Neural cell (in vitro differentiated cells): ENCODE measurements around the gene BIRC7. TPM values are rescaled to one million over a fixed set of nuclear protein-coding genes. Genes with fewer than 3 reads are reported as not detected.

Experiments
- H2AFZ ChIP-seq: fragments of 200-600, 300-800 bp; sonication (generic), shearing (Covaris generic); 2 replicates; pipeline ENCODE4 v1.6.0; 2014; ENCODE audit warnings: low read depth, mild to moderate bottlenecking, antibody characterized with exemption, low read length, moderate library complexity
- H3F3A ChIP-seq: fragments of 200-600 bp; shearing (Covaris generic); 2 replicates; pipeline ENCODE4 v1.6.1; 2016; ENCODE audit warnings: mild to moderate bottlenecking, moderate library complexity, mixed read lengths, antibody characterized with exemption, low read length; ENCODE audit not compliant: insufficient read depth, poor library complexity, severe bottlenecking
- H3K27ac ChIP-seq: fragments of 200-600, 300-800 bp; sonication (generic), shearing (Covaris generic); 2 replicates; pipeline ENCODE4 v1.5.1; 2014; ENCODE audit warnings: mild to moderate bottlenecking, low read length, moderate library complexity
- H3K27me3 ChIP-seq: fragments of 300-800, 200-600 bp; sonication (generic), shearing (Covaris generic); 2 replicates; pipeline ENCODE4 v1.6.0; 2014; ENCODE audit warnings: mild to moderate bottlenecking, low read depth, low read length, moderate library complexity; ENCODE audit not compliant: insufficient read depth
- H3K36me3 ChIP-seq: fragments of 300-800, 200-600 bp; sonication (generic), shearing (Covaris generic); 2 replicates; pipeline ENCODE4 v1.5.1; 2014; ENCODE audit warnings: mild to moderate bottlenecking, antibody characterized with exemption, low read length, moderate library complexity; ENCODE audit not compliant: insufficient read depth
- H3K4me2 ChIP-seq: fragments of 300-800, 200-600 bp; sonication (generic), shearing (Covaris generic); 2 replicates; pipeline ENCODE4 v1.6.0; 2014; ENCODE audit warnings: mild to moderate bottlenecking, low read length
- H3K4me3 ChIP-seq: fragments of 300-800, 200-600 bp; sonication (generic), shearing (Covaris generic); 2 replicates; pipeline ENCODE4 v1.5.1; 2014; ENCODE audit warnings: mild to moderate bottlenecking, low read length, moderate library complexity
- H3K79me2 ChIP-seq: fragments of 200-600 bp; shearing (Covaris generic); replicated peaks from 2 replicates; pipeline ENCODE4 v1.6.0; 2014; ENCODE audit warnings: mild to moderate bottlenecking, low read length, moderate library complexity; ENCODE audit not compliant: insufficient read depth
- H3K9ac ChIP-seq: fragments of 300-800, 200-600 bp; sonication (generic), shearing (Covaris generic); 2 replicates; pipeline ENCODE4 v1.6.1; 2016; ENCODE audit warnings: mild to moderate bottlenecking, low read length, mixed read lengths
- H3K9me2 ChIP-seq: fragments of 200-600 bp; shearing (Covaris generic); 2 replicates; pipeline ENCODE4 v1.6.1; 2016; ENCODE audit warnings: mild to moderate bottlenecking, low read length, mixed read lengths; ENCODE audit not compliant: insufficient read depth
- H3K9me3 ChIP-seq: fragments of 200-600, 300-800 bp; sonication (generic), shearing (Covaris generic); 2 replicates; pipeline ENCODE4 v1.6.1; 2016; ENCODE audit warnings: mild to moderate bottlenecking, mixed run types, low read length, moderate library complexity, mixed read lengths
- H4K20me1 ChIP-seq: fragments of 200-600 bp; shearing (Covaris generic); 2 replicates; pipeline ENCODE4 v1.6.1; 2016; ENCODE audit warnings: mild to moderate bottlenecking, mixed run types; ENCODE audit not compliant: insufficient read depth
- EP300 ChIP-seq: fragments of 450-650 bp; conservative IDR thresholded peaks from 2 replicates; pipeline ENCODE4 v1.6.1; 2014; ENCODE audit warnings: antibody characterized with exemption, mild to moderate bottlenecking, moderate library complexity; ENCODE audit not compliant: poor library complexity, severe bottlenecking
- EZH2 ChIP-seq: fragments of 200-600, 300-800 bp; shearing (Covaris generic), sonication (generic); IDR thresholded peaks from 2 replicates; pipeline ENCODE4 v1.6.1; 2014; ENCODE audit warnings: antibody characterized with exemption, low read length, borderline replicate concordance, mild to moderate bottlenecking; ENCODE audit not compliant: insufficient read depth, poor library complexity, severe bottlenecking
- MXI1 ChIP-seq: fragments of 450-650 bp; conservative IDR thresholded peaks from 2 replicates; pipeline ENCODE4 v1.6.1; 2014; ENCODE audit warnings: antibody characterized with exemption, mild to moderate bottlenecking; ENCODE audit not compliant: poor library complexity, severe bottlenecking
- POLR2AphosphoS5 ChIP-seq: IDR thresholded peaks from 2 replicates; pipeline ENCODE4 v1.6.1; 2012
- RAD21 ChIP-seq: fragments of 450-650 bp; conservative IDR thresholded peaks from 2 replicates; pipeline ENCODE4 v1.6.1; 2014; ENCODE audit warnings: antibody characterized with exemption, mild to moderate bottlenecking, moderate library complexity
- REST ChIP-seq: IDR thresholded peaks from 2 replicates; pipeline ENCODE4 v1.6.1; 2012; ENCODE audit warnings: borderline replicate concordance
- SMC3 ChIP-seq: fragments of 450-650 bp; conservative IDR thresholded peaks from 2 replicates; pipeline ENCODE4 v1.6.1; 2014; ENCODE audit warnings: antibody characterized with exemption, mild to moderate bottlenecking, moderate library complexity; ENCODE audit not compliant: poor library complexity
- TAF1 ChIP-seq: IDR thresholded peaks from 2 replicates; pipeline ENCODE4 v1.6.1; 2012; ENCODE audit warnings: low read depth
- polyA plus RNA-seq: library from polyadenylated mRNA; depleted of rRNA; stranded (reverse); fragments of >200 nt; gene quantifications from 2 replicates; pipeline ENCODE4 v1.2.3, GENCODE V29; 2014
- TF ChIP-seq, protein P1 (sequence below): fragments of 450-650 bp; IDR thresholded peaks from 2 replicates; pipeline ENCODE4 v1.5.1; 2014; ENCODE audit warnings: antibody characterized with exemption, mild to moderate bottlenecking, moderate library complexity; ENCODE audit not compliant: poor library complexity, severe bottlenecking

BIRC7 gene
- polyA plus RNA-seq, 1 donor from 2014 or later, result not detected

- TF ChIP-seq REST, result no peak
Measured at GRCh38 chr20:63238031-63238430, 2.3 kb downstream of the BIRC7 start (continued).

DNA sequence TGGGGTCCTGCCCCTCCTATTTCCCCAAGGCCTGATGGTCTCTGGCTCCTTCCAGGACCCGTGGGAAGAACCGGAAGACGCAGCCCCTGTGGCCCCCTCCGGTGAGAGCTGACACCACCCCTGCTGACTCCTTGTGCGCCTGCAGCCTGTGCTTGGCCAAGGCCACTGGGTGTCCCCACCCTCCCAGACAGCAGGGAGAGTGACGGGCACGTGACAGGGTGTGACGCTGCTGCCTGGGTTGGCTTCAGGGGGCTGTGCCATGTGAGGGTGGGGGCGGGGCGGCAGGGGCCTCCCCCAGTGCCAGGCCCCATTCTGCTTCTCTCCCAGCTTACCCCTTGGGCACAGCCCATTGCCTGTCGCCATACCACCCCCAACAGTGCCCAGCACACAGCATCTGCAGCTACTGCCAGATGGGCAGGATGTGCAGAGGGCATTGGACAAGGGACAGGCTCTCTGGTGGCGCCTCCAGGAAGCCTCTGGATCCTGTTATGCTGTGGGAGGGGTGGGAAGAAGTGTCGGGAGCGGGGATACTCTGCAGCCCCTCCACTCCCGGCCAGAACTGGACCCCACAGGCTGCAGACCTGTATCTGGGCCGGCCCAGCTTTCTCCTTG, 2.9 kb downstream of the BIRC7 start:
- H4K20me1 ChIP-seq, result no peaks in the 10 kb centered on the region
- TF ChIP-seq SMC3 (no peak), TAF1 (no peak), POLR2AphosphoS5 (no peak), REST (no peak), EP300 (no peak), MXI1 (no peak), RAD21 (no peak), EZH2 (no peak)
- TF ChIP-seq, protein P1, sequence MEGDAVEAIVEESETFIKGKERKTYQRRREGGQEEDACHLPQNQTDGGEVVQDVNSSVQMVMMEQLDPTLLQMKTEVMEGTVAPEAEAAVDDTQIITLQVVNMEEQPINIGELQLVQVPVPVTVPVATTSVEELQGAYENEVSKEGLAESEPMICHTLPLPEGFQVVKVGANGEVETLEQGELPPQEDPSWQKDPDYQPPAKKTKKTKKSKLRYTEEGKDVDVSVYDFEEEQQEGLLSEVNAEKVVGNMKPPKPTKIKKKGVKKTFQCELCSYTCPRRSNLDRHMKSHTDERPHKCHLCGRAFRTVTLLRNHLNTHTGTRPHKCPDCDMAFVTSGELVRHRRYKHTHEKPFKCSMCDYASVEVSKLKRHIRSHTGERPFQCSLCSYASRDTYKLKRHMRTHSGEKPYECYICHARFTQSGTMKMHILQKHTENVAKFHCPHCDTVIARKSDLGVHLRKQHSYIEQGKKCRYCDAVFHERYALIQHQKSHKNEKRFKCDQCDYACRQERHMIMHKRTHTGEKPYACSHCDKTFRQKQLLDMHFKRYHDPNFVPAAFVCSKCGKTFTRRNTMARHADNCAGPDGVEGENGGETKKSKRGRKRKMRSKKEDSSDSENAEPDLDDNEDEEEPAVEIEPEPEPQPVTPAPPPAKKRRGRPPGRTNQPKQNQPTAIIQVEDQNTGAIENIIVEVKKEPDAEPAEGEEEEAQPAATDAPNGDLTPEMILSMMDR, result no peak
- H3K9ac ChIP-seq, result no peak overlapping the region
- no peaks in the 10 kb centered on the region for H3K27me3 ChIP-seq
- no peaks in the 10 kb centered on the region for H3F3A ChIP-seq
- no peak overlapping the region for H3K4me2 ChIP-seq
- H3K36me3 ChIP-seq, result no peaks in the 10 kb centered on the region
- H3K27ac ChIP-seq, result no peak overlapping the region
- no peak overlapping the region for H3K4me3 ChIP-seq
- H3K9me3 ChIP-seq, result no peaks in the 10 kb centered on the region
- H3K79me2 ChIP-seq, result no peaks in the 10 kb centered on the region
- H3K9me2 ChIP-seq, result no peaks in the 10 kb centered on the region
- H2AFZ ChIP-seq, result no peak overlapping the region
